Measurements from ENCODE around the gene ZNF776.

- TF ChIP-seq CTCF (IDR thresholded peaks at IDR 0.05) (no peak), POLR2A (IDR thresholded peaks at IDR 0.05) (no peak)
Measured at GRCh38 chr19:57779220-57779845, 32.7 kb downstream of the ZNF776 start.

Data from thyroid gland (tissue), 4 donors.